ENCODE results near the gene ELOB.

Gene ELOB

DNA sequence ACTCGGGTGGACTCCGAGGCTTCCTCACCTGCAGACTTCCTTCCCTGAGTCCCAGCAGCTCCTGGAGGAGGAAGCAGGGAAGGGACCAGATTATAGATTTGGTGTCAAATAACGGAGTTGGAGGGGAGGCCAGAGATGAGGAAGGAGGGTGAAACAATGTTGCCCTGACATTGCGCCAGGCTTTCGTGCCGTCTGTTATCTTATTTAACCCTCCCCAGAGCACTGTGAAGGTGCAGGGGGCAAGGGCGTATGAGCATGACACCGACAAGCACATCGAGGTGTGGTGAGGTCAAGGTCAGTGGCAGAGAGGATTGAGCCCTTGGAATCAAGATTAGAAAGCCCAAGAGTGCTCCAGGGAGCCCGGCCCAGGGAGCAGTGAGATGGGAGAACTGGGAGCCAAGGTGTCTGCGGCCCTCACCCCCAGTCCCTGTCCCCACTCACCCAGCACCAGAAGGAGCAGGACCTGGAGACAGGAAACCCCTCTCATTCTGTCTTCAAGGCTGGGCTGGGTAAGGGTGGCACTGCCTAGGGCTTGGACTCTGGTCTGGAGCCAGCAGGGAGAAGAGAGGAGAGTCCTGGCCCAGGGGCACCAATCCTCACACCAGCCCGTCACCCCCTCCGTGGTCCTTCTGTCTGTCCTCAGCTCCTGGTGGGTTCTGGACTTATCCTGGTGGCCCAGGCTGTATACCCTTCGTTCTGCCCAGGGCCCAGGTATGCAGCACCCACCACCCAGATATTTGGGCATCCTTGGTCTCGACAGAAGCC lies 9.2 kb upstream of the ELOB start:
- TF ChIP-seq, protein P1, sequence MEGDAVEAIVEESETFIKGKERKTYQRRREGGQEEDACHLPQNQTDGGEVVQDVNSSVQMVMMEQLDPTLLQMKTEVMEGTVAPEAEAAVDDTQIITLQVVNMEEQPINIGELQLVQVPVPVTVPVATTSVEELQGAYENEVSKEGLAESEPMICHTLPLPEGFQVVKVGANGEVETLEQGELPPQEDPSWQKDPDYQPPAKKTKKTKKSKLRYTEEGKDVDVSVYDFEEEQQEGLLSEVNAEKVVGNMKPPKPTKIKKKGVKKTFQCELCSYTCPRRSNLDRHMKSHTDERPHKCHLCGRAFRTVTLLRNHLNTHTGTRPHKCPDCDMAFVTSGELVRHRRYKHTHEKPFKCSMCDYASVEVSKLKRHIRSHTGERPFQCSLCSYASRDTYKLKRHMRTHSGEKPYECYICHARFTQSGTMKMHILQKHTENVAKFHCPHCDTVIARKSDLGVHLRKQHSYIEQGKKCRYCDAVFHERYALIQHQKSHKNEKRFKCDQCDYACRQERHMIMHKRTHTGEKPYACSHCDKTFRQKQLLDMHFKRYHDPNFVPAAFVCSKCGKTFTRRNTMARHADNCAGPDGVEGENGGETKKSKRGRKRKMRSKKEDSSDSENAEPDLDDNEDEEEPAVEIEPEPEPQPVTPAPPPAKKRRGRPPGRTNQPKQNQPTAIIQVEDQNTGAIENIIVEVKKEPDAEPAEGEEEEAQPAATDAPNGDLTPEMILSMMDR (conservative IDR thresholded peaks at IDR 0.05): no peak
- no peak for TF ChIP-seq ZFX (IDR thresholded peaks at IDR 0.05)
- no peak overlapping the region for H3K27ac ChIP-seq

DNA sequence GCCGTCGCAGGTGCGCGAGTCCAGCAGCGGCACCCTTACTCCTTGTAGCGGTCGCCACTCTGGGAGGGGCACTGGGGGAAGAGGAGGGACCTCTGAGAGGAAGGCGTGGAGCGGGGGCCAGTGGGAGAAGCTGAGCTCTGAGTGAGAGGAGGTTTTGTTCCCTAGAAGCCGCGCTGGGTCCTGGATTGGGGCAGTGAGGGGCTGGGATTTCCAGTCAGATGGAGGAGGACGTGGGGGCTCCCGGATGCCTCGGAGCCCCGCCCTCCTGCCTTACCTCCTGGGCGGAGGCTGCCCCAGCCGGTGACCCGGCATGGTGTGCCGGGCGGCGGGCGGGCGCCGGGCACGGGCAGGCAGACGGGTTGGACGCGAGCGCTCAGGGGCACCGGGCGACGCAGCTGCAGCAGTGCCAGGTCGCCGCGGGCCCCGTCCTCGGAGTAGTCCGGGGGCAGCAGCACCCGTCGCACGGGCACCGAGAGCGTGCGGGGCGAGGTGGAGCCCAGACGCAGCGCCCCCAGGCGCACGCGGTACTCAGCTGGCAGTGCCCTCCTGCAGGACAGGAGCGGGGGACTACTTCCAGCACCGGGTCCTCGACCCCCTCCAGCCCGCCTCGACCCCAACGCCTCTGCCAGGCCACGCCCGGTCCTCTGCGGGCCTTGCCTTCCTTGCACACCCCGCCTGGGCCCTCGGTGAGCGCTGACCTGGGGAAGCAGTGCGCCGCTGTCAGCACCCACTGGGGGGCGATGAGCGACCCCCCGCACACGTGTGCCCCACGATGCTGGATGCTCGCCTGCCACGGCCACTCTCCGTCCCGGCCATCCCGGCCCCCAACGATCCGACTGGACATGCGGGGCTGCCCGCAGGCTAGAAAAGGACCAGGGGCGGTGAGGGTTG lies 8.3 kb upstream of the ELOB start:
- TF ChIP-seq, protein P1 (conservative IDR thresholded peaks at IDR 0.05): no peak; the same call in 1 of the 2 replicates
- TF ChIP-seq ZFX (IDR thresholded peaks at IDR 0.05): no peak
- no peak overlapping the region for H3K27ac ChIP-seq

DNA sequence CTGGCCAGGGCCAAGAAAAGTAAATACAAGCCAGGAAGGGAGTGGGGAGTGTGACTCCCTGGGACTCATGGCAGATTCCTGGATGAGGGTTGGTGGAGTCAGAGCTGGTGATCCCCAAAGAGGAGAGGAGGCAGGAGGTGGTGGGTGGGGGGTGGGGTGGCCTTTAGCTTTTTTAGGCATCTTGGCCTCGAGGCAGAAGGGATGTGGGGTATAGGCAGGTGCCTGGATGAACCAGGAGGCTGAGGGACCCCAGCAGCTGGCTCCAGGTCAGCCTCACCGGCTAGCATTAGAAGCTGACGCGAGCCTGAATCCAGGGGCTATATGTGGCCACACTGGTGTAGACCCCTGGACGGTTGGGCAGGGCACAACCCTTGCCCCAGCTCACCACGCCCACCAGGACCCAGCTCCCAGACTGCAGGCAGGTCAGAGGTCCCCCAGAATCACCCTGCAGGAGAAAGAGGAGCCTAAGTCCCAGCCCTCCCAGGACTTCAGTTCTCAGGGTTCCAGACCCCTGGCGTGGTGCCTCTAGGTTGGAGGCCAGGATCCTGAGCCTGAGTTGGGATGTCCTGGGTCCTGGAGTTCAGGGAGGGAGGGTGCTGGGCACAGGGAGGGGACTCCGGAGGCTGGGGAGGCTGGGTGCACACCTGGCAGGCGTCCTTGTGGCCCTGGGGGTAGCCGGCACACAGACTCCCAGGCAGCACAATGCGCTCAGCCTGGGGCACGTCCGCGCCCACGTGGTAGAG lies 7.4 kb upstream of the ELOB start:
- TF ChIP-seq ZFX (IDR thresholded peaks at IDR 0.05): no peak
- TF ChIP-seq, protein P1 (conservative IDR thresholded peaks at IDR 0.05): no peak
- no peak overlapping the region for H3K27ac ChIP-seq

DNA sequence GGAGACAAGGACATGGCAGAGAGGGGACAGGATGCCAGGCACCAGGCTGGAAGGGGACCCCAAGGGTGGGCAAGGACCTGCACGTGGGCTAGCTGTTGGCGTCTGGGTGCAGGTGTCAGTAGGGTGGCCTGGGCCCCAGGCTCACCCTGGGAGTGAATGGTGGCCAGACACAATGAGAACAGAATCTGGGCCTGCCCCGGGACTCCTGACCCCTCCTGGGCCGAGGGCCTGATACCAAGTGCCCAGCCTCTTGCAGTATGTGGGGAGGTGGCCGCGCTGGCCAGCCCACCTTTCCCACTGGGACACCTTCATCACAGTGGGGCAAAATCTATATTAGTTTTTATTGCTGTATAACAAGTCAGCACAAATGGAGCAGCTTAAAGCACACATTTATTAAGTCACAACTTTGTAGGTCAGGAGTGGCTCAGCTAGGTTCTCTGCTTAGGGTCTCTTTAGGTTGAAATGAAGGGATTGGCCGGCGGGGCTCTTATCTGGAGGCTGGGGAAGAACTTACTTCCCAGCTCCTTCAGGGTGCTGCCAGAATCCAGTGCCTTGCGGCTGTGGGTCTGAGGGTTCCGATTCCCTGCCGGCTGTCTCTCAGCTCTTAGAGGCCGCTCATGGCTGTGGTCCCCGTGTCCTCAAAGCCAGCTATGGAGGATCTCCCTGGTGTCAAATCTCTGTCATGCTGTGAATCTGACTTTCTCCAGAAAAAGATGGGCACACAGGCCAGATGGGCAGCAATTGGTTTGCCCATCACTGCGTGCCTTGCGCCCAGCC lies 6.7 kb upstream of the ELOB start:
- TF ChIP-seq, protein P1 (conservative IDR thresholded peaks at IDR 0.05): no peak
- no peak for TF ChIP-seq ZFX (IDR thresholded peaks at IDR 0.05)
- no peak overlapping the region for H3K27ac ChIP-seq

DNA sequence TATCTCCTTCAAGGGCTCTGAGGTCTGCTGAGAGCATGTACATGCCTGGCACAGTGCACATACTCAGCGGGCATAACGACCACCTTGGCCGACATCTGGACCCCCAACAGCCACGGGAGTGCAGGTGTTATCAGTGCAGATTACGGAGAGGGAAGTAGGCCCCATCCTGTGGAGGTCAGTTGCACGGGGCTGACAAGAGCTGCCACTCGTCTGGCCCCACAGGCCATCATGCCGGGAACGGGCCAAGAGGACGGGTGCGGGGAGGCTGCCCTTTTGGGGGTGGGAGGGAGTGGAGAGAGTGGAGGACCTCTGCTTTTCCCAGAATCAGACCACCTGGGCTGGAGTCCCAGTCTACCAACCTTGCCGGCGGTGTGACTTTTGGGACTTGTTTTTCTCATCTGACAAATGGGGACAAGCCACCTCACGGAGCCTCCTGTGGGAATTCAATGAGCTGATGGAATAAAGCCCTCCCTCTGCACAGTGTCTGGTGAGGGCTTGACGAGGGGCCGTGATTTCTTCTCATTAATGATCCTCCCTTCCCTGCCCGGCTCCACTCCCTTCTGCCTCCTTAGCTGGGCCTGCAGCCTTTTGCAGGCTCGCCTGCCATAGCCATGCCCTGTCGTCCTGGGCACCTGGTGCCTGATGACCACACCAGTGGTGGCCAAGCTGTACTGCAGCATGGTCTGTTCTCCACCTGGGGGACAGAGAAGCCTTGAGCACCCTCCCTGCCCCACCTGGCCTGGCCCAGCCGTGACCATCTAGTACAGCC lies 5.7 kb upstream of the ELOB start:
- no peak overlapping the region for H3K27ac ChIP-seq
- TF ChIP-seq ZFX (IDR thresholded peaks at IDR 0.05): no peak
- TF ChIP-seq, protein P1 (conservative IDR thresholded peaks at IDR 0.05): no peak
